ENCODE results near the gene FUBP1.

- TF ChIP-seq CTCF (IDR thresholded peaks at IDR 0.05) (no peak), POLR2A (IDR thresholded peaks at IDR 0.05) (no peak)
Observed at GRCh38 chr1:78019024-78019423, 40.2 kb upstream of the FUBP1 start.
